ENCODE measurements around the gene CCDC87. TPM values are rescaled to one million over a fixed set of nuclear protein-coding genes. Genes with fewer than 3 reads are reported as not detected.

The CCDC87 gene
- total and polyA plus RNA-seq, 12 donors = 0.13 to 0.90 (median 0.47) TPM

DNA sequence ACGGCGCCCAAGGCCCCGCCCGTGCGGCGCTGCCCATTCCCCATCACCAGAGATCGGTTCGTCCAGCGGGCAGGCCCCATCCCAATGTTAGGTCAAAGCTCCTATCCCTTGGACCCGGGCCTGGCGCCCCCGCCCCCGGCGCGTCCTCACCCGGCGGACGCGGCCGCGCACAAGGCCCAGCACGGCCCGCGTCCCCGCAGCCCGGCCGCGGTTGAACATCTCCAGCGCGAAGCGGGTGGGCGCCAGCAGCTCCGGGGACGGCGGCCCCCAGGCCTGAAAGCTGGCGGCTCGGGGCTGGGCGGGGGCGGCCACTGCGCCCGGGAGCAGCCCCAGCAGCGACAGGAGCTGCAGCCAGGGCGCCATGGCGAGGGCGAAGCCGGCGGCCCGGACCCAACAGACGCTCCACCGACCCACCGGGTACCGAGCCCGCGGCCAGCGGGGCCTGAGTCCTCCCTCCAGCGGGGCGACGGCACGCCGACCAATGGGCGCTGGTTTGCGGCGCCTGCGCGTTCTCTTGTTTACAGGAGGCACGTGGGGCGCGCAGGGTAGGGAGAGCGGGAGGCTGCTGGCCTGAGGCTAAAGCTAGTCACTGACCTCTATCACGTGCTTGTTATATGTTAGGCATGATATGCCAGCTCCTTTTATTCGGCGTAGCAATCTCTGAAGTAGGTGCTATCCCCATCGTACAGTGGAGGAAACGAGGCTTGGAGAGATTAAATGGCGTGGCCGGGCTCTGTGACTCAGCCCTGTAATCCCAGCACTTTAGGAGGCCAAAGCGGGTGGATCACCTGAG lies 24.5 kb downstream of the CCDC87 start, which contains the start of gene CTSF:
Gene CTSF (minus strand): TSS at position 483 of the 793 bp plus-strand sequence. CDS start 120 bp downstream, at position 363.
- H3K36me3 ChIP-seq (replicated peaks in 1 of 2) = peaks cover 0 to 8% of the 10 kb centered on the region in 2 donors
- WGBS, 4 donors = 3 to 17% (median 4%) methylated on average over 7 to 77 of the region's 77 CpGs
- no peaks in the 10 kb centered on the region for H3K9me3 ChIP-seq (replicated peaks in 1 of 3)
- peak in 1 of 2 donors; percentile 59 for TF ChIP-seq POLR2A (IDR thresholded peaks at IDR 0.05)
- TF ChIP-seq, protein P1, sequence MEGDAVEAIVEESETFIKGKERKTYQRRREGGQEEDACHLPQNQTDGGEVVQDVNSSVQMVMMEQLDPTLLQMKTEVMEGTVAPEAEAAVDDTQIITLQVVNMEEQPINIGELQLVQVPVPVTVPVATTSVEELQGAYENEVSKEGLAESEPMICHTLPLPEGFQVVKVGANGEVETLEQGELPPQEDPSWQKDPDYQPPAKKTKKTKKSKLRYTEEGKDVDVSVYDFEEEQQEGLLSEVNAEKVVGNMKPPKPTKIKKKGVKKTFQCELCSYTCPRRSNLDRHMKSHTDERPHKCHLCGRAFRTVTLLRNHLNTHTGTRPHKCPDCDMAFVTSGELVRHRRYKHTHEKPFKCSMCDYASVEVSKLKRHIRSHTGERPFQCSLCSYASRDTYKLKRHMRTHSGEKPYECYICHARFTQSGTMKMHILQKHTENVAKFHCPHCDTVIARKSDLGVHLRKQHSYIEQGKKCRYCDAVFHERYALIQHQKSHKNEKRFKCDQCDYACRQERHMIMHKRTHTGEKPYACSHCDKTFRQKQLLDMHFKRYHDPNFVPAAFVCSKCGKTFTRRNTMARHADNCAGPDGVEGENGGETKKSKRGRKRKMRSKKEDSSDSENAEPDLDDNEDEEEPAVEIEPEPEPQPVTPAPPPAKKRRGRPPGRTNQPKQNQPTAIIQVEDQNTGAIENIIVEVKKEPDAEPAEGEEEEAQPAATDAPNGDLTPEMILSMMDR (IDR thresholded peaks at IDR 0.05) = no peak
- H3K4me1 ChIP-seq (replicated peaks in 1 of 2) = peaks cover 14 to 15% of the 10 kb centered on the region in 2 donors
- intact Hi-C loops (cut with DNase I) = no loop called here
- DNase-seq = peak; percentile 89 to 94 (median 92)
- peak within 1 kb of the TSS in 3 of 4 donors; percentile 25 to 66 (median 62) for H3K4me3 ChIP-seq
- no peaks in the 10 kb centered on the region for H3K27me3 ChIP-seq
- peak within 1 kb of the TSS in 2 of 5 donors; percentile 15 to 42 for H3K27ac ChIP-seq

DNA sequence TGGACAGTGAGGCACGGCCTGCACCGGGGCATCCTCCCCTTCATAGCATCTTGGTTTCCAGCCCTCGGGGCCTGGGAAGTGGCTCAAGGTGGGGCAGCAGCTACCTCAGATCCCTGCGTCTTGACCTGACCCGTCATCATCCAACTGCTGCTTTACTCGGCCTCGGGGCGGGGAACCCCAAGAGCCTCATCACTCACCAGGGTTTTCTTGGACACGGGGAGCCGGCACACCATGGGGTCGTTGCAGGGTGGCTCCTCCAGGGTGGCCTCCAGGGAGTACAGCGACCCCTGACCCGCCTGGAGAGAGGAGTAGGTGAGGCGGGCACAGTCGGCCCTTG lies 25.1 kb downstream of the CCDC87 start:
- Histone ChIP-seq H3K27ac (no peak overlapping the region), H3K4me3 (peak overlapping the region in 2 of 4 donors; percentile 25 to 66), H3K27me3 (no peaks in the 10 kb centered on the region), H3K9me3 (replicated peaks in 1 of 3) (no peaks in the 10 kb centered on the region), H3K36me3 (replicated peaks in 1 of 2) (peaks cover 0 to 8% of the 10 kb centered on the region in 2 donors), H3K4me1 (replicated peaks in 1 of 2) (peaks cover 14 to 15% of the 10 kb centered on the region in 2 donors)
- TF ChIP-seq, protein P1 (IDR thresholded peaks at IDR 0.05) = no peak
- no peak for TF ChIP-seq POLR2A (IDR thresholded peaks at IDR 0.05)
- WGBS, 4 donors = 50 to 84% (median 58%) methylated on average over 2 to 15 of the region's 15 CpGs
- intact Hi-C loops (cut with DNase I) = no loop called here
- DNase-seq = no peak

DNA sequence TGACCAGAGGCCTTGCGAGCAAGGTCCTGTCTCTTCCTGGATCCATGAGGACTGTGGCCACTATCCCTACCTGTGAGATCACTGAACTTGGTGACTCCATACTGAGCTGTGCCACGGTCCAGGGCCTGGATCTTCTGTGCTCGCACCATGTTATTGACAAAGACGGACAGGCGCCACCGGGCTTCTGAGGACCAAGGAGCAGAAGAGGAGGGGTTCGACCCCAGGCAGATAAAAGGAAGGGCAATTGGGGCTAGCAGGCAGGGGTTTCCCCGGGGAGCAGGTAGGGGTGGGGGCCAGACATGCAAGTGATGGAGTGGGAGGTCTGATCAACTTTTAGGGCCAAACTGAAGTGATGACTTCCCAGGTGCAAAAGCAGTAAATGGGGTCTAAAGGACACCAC lies 26.6 kb downstream of the CCDC87 start:
- 93 to 98% (median 94%) methylated on average over 8 of the region's 8 CpGs for WGBS, 4 donors
- TF ChIP-seq, protein P1 (IDR thresholded peaks at IDR 0.05) = no peak
- no peak for TF ChIP-seq POLR2A (IDR thresholded peaks at IDR 0.05)
- intact Hi-C loops (cut with DNase I) = no loop called here
- Histone ChIP-seq H3K27ac (no peak overlapping the region), H3K4me1 (replicated peaks in 1 of 2) (peaks cover 14 to 15% of the 10 kb centered on the region in 2 donors), H3K4me3 (no peak overlapping the region), H3K9me3 (replicated peaks in 1 of 3) (no peaks in the 10 kb centered on the region), H3K36me3 (replicated peaks in 1 of 2) (peaks cover 0 to 8% of the 10 kb centered on the region in 2 donors), H3K27me3 (no peaks in the 10 kb centered on the region)
- DNase-seq = no peak

DNA sequence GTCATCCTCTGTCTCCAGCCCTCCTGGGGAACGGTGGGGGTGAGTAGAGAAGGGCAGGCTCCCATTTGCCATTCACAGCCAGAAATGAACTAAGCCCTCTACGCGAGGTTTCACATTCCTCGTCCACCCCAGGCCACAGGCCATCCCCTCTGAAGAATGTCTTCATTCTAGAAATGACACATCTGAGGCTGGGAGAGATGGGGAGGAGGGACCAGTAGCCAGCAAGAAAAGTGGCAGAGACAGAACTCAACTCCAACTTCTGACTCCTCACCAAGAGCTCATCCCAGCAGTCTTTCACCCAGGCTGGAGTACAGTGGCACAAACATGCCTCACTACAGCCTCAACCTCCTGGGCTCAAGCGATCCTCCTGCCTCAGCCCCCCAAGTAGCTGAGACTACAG lies 27.9 kb downstream of the CCDC87 start:
- no peaks in the 10 kb centered on the region for H3K9me3 ChIP-seq (replicated peaks in 1 of 3)
- no peak overlapping the region for H3K27ac ChIP-seq
- TF ChIP-seq, protein P1 (IDR thresholded peaks at IDR 0.05) = no peak
- no peak for TF ChIP-seq POLR2A (IDR thresholded peaks at IDR 0.05)
- H3K27me3 ChIP-seq = no peaks in the 10 kb centered on the region
- peaks cover 14 to 15% of the 10 kb centered on the region in 2 donors for H3K4me1 ChIP-seq (replicated peaks in 1 of 2)
- 57 to 74% (median 68%) methylated on average over 4 to 5 of the region's 5 CpGs for WGBS, 4 donors
- DNase-seq = no peak
- intact Hi-C loops (cut with DNase I) = no loop called here
- no peak overlapping the region for H3K4me3 ChIP-seq
- H3K36me3 ChIP-seq (replicated peaks in 1 of 2) = peaks cover 0 to 8% of the 10 kb centered on the region in 2 donors
